Measurements from ENCODE around the gene SPDYE3.

DNA sequence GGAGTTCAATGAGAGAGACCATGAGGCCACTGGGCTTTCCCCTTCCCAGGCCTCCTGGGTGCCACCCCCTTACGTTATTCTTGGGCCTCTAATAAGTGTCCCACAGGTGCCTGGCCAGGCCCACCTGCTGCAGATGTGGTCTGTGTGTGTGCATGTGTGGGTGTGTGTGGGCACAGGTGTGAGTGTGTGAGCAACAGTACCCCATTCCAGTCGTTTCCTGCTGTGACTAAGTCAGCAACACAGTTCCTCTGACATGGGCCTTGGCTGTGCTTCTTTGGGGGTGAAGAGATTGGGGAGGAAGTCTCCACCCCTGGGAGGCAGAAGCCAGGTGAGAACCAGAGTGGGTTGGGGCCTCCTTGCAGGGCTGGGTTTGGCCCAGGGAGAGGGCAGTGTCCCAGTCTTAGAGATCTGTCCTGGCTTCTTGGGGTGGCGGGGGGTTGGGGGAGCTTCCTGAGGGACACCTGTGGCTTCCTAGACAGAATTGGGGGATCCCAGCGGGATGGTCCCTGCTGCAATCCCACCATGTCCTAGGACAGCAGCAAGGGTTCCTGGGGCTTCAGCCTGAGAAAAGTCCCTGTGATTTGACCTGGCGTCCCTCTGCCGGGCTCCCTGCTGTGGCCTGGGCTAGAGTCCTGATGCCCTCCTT lies 46.3 kb downstream of the SPDYE3 start:
- TF ChIP-seq, protein P1, sequence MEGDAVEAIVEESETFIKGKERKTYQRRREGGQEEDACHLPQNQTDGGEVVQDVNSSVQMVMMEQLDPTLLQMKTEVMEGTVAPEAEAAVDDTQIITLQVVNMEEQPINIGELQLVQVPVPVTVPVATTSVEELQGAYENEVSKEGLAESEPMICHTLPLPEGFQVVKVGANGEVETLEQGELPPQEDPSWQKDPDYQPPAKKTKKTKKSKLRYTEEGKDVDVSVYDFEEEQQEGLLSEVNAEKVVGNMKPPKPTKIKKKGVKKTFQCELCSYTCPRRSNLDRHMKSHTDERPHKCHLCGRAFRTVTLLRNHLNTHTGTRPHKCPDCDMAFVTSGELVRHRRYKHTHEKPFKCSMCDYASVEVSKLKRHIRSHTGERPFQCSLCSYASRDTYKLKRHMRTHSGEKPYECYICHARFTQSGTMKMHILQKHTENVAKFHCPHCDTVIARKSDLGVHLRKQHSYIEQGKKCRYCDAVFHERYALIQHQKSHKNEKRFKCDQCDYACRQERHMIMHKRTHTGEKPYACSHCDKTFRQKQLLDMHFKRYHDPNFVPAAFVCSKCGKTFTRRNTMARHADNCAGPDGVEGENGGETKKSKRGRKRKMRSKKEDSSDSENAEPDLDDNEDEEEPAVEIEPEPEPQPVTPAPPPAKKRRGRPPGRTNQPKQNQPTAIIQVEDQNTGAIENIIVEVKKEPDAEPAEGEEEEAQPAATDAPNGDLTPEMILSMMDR (IDR thresholded peaks at IDR 0.05): no peak
- no peak for TF ChIP-seq POLR2A (IDR thresholded peaks at IDR 0.05)
